CD4-positive, alpha-beta T cell treated with Interleukin-4 for 4 hours (primary cell): ENCODE data around the gene ABCB8.

Experiments used
- DNase-seq: peaks from one replicate; pipeline ENCODE4 v3.0.0-alpha.2; 2020

The ABCB8 gene

GRCh38 chr7:151028131-151028947 lies at the start of gene ABCB8:
Gene ABCB8 (plus strand): TSS chr7:151028450. CDS start chr7:151028516, 66 bp downstream.
- peak; percentile 99 for DNase-seq

GRCh38 chr7:150979713-150980390 lies 48.4 kb upstream of the ABCB8 start:
- DNase-seq: no peak

- no peak for DNase-seq
These were observed 47.6 kb upstream of the ABCB8 start for GRCh38 chr7:150980663-150981062.

GRCh38 chr7:150981644-150982043 lies 46.6 kb upstream of the ABCB8 start:
- DNase-seq: no peak

- no peak for DNase-seq
These were observed 45.9 kb upstream of the ABCB8 start for GRCh38 chr7:150982351-150982750.

GRCh38 chr7:150983893-150984368 lies 44.3 kb upstream of the ABCB8 start:
- DNase-seq: peak; percentile 29

GRCh38 chr7:150986099-150986512 lies 42.1 kb upstream of the ABCB8 start:
- peak; percentile 52 for DNase-seq

- no peak for DNase-seq
These were observed 41.7 kb upstream of the ABCB8 start for GRCh38 chr7:150986556-150986955.

- DNase-seq: peak; percentile 57
These were observed 39.7 kb upstream of the ABCB8 start for GRCh38 chr7:150988230-150989226.

- no peak for DNase-seq
These were observed 38.8 kb upstream of the ABCB8 start for GRCh38 chr7:150989456-150989855.

- DNase-seq: no peak
These were observed 37.6 kb upstream of the ABCB8 start, which contains the start of gene NOS3 for GRCh38 chr7:150990416-150991186. Gene NOS3 (plus strand): TSS chr7:150991017. CDS start chr7:150993804, 2,787 bp downstream.

- no peak for DNase-seq
These were observed 36.1 kb upstream of the ABCB8 start for GRCh38 chr7:150992051-150992640.

GRCh38 chr7:150992833-150993302 lies 35.4 kb upstream of the ABCB8 start:
- no peak for DNase-seq

- no peak for DNase-seq
These were observed 34.7 kb upstream of the ABCB8 start for GRCh38 chr7:150993511-150993910.

- DNase-seq: no peak
These were observed 34.0 kb upstream of the ABCB8 start for GRCh38 chr7:150994141-150994837.

- DNase-seq: no peak
These were observed 33.3 kb upstream of the ABCB8 start for GRCh38 chr7:150994838-150995510.

GRCh38 chr7:150996376-150997074 lies 31.7 kb upstream of the ABCB8 start:
- no peak for DNase-seq

- DNase-seq: no peak
These were observed 31.2 kb upstream of the ABCB8 start for GRCh38 chr7:150997075-150997511.

- DNase-seq: no peak
These were observed 30.4 kb upstream of the ABCB8 start for GRCh38 chr7:150997817-150998216.
